Measurements from ENCODE around the gene ABO.
"Not testable (repeated sequence)": the region's sequence is repeated elsewhere in the genome, so short reads cannot be mapped to it uniquely, and the experiment has no call there.

ABO gene

GRCh38 chr9:133275105-133276000 is at the start of gene ABO:
Gene ABO, minus strand, starts transcription at chr9:133275201.
- in situ Hi-C loops (cut with MboI; ENCODE audit: low sequenced_read_pairs): no loop called here

GRCh38 chr9:133323991-133324703 is 49.1 kb upstream of the ABO start:
- in situ Hi-C loops (cut with MboI; ENCODE audit: low sequenced_read_pairs): no loop called here

- in situ Hi-C loops (cut with MboI; ENCODE audit: low sequenced_read_pairs): no loop called here
Measured at GRCh38 chr9:133323211-133323610, 48.2 kb upstream of the ABO start.

GRCh38 chr9:133322701-133323100 is 47.7 kb upstream of the ABO start:
- in situ Hi-C loops (cut with MboI; ENCODE audit: low sequenced_read_pairs): no loop called here

GRCh38 chr9:133321411-133321935 is 46.5 kb upstream of the ABO start:
- in situ Hi-C loops (cut with MboI; ENCODE audit: low sequenced_read_pairs): no loop called here

GRCh38 chr9:133320421-133320881 is 45.5 kb upstream of the ABO start:
- in situ Hi-C loops (cut with MboI; ENCODE audit: low sequenced_read_pairs): no loop called here

GRCh38 chr9:133317551-133317950 is 42.5 kb upstream of the ABO start:
- in situ Hi-C loops (cut with MboI; ENCODE audit: low sequenced_read_pairs): not testable (repeated sequence)

- in situ Hi-C loops (cut with MboI; ENCODE audit: low sequenced_read_pairs): no loop called here
Measured at GRCh38 chr9:133315997-133316396, 41.0 kb upstream of the ABO start.

GRCh38 chr9:133309608-133310007 is 34.6 kb upstream of the ABO start:
- in situ Hi-C loops (cut with MboI; ENCODE audit: low sequenced_read_pairs): no loop called here

- in situ Hi-C loops (cut with MboI; ENCODE audit: low sequenced_read_pairs): no loop called here
Measured at GRCh38 chr9:133307301-133307700, 32.3 kb upstream of the ABO start.

- in situ Hi-C loops (cut with MboI; ENCODE audit: low sequenced_read_pairs): no loop called here
Measured at GRCh38 chr9:133306242-133307204, 31.5 kb upstream of the ABO start.

GRCh38 chr9:133305731-133306130 is 30.7 kb upstream of the ABO start:
- in situ Hi-C loops (cut with MboI; ENCODE audit: low sequenced_read_pairs): no loop called here

- in situ Hi-C loops (cut with MboI; ENCODE audit: low sequenced_read_pairs): no loop called here
Measured at GRCh38 chr9:133304477-133305377, 29.7 kb upstream of the ABO start.

- in situ Hi-C loops (cut with MboI; ENCODE audit: low sequenced_read_pairs): no loop called here
Measured at GRCh38 chr9:133304158-133304470, 29.1 kb upstream of the ABO start.

- in situ Hi-C loops (cut with MboI; ENCODE audit: low sequenced_read_pairs): no loop called here
Measured at GRCh38 chr9:133303266-133304157, 28.5 kb upstream of the ABO start.

- in situ Hi-C loops (cut with MboI; ENCODE audit: low sequenced_read_pairs): no loop called here
Measured at GRCh38 chr9:133301253-133302230, 26.5 kb upstream of the ABO start.

GRCh38 chr9:133299996-133300395 is 25.0 kb upstream of the ABO start:
- in situ Hi-C loops (cut with MboI; ENCODE audit: low sequenced_read_pairs): not testable (repeated sequence)

GRCh38 chr9:133294257-133294656 is 19.3 kb upstream of the ABO start:
- in situ Hi-C loops (cut with MboI; ENCODE audit: low sequenced_read_pairs): no loop called here
